ENCODE measurements around the gene PRUNE2. TPM values are rescaled to one million over a fixed set of nuclear protein-coding genes. Genes with fewer than 3 reads are reported as not detected.

The PRUNE2 gene
- polyA plus RNA-seq, 3 donors: 0.72 to 1.8 (median 1.5) TPM

DNA sequence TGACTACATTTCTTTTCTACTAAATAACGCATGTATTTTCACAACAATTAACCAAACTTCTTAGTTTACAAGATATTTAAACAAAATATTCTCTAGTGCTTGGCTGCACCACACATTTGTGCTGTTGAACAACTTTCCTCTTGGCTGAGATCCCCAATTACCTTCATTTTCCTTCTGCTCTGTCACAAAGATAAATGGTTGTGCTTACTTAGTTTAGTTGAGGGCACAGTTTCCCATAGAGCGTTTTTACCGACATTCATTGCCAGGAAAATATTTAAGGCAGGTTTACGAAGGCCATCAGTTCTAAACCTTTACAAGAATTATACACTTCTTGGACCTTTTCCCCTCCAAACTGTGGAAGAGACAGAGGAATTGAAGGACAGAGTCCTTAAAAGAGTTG, 60.7 kb downstream of the PRUNE2 start:
- Histone ChIP-seq H2AFZ (ENCODE audit: insufficient read depth, low read depth, low read length, poor library complexity, severe bottlenecking) (no peak overlapping the region), H3K4me3 (replicated peaks in 1 of 3; ENCODE audit: low read depth in 2 of 3, low read length in 3 of 3) (no peak overlapping the region), H3K4me2 (replicated peaks; ENCODE audit: extremely low read depth, low read length, poor library complexity, severe bottlenecking) (no peak overlapping the region), H3K79me2 (ENCODE audit: insufficient read depth, low read length) (no peaks in the 10 kb centered on the region), H3K4me1 (ENCODE audit: control insufficient read depth in 1 of 2, insufficient read depth in 2 of 2, low read length in 2 of 2) (no peaks in the 10 kb centered on the region), H3K27ac (ENCODE audit: low read depth in 1 of 2, low read length in 2 of 2) (no peak overlapping the region), H3K36me3 (replicated peaks in 1 of 2; ENCODE audit: control insufficient read depth in 1 of 2, insufficient read depth in 2 of 2, low read length in 2 of 2) (no peaks in the 10 kb centered on the region), H3K27me3 (ENCODE audit: control insufficient read depth in 2 of 2, insufficient read depth in 2 of 2, low read length in 2 of 2) (no peaks in the 10 kb centered on the region), H3K9me3 (replicated peaks in 1 of 2; ENCODE audit: control insufficient read depth in 1 of 2, insufficient read depth in 1 of 2, low read length in 2 of 2) (no peaks in the 10 kb centered on the region), H3K9ac (ENCODE audit: insufficient read depth, low read length, poor library complexity, severe bottlenecking) (no peak overlapping the region), H4K20me1 (ENCODE audit: insufficient read depth, low read length) (no peaks in the 10 kb centered on the region)
- Mint-ChIP-seq H3K9me3 (peaks cover 0 to 7% (median 0%) of the 10 kb centered on the region in 7 donors), H3K27ac (no peak overlapping the region), H3K36me3 (no peaks in the 10 kb centered on the region), H3K4me3 (no peak overlapping the region), H3K27me3 (ENCODE audit: low read depth in 3 of 3) (peaks cover 2 to 5% (median 3%) of the 10 kb centered on the region in 3 donors), H3K4me1 (no peaks in the 10 kb centered on the region)
- TF ChIP-seq, protein P1, sequence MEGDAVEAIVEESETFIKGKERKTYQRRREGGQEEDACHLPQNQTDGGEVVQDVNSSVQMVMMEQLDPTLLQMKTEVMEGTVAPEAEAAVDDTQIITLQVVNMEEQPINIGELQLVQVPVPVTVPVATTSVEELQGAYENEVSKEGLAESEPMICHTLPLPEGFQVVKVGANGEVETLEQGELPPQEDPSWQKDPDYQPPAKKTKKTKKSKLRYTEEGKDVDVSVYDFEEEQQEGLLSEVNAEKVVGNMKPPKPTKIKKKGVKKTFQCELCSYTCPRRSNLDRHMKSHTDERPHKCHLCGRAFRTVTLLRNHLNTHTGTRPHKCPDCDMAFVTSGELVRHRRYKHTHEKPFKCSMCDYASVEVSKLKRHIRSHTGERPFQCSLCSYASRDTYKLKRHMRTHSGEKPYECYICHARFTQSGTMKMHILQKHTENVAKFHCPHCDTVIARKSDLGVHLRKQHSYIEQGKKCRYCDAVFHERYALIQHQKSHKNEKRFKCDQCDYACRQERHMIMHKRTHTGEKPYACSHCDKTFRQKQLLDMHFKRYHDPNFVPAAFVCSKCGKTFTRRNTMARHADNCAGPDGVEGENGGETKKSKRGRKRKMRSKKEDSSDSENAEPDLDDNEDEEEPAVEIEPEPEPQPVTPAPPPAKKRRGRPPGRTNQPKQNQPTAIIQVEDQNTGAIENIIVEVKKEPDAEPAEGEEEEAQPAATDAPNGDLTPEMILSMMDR (IDR thresholded peaks at IDR 0.05): no peak
- DNase-seq: no peak
- no CpG with 5 or more reads among the region's 4 CpGs for WGBS (ENCODE audit: insufficient coverage)
- intact Hi-C loops (cut with micrococcal nuclease): no loop called here

DNA sequence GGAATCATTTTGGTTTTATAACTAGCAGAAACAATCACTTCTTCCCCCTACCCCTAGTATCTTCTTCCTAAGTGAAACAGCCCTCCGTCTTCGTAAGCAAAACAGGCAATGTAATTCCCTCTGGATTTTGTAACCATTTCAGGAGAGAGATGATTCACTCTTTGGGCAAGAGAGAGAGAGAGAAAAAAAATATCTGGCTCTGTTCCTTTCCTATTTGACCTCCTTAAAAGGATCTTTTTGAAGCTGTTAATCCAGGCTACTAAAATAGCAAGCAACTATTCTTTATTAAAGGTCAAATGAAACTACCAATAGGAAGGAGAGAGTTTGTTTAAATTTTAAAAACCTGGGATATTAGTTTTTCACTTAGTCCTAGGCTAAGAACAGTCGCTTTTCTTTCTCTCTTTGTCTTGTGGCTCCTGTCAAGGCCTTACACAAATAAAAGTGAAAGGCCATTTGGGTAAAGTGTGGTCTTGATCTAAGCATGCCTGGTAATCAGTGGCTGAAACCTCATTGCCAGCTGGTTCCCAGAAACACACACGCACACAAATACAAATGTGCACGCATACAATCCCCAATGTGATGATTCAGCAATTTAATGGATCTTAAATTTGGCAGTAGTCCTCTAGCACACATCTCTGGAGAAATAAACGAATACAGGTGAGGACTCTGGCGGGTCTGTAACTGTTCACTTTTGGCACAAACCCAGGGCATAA, 70.2 kb downstream of the PRUNE2 start:
- H3K9me3 Mint-ChIP-seq: peaks cover 0 to 3% (median 2%) of the 10 kb centered on the region in 7 donors
- WGBS (ENCODE audit: insufficient coverage): 90% methylated on average over 2 of the region's 7 CpGs
- no peak overlapping the region for H3K27ac Mint-ChIP-seq
- Histone ChIP-seq H3K9ac (ENCODE audit: insufficient read depth, low read length, poor library complexity, severe bottlenecking) (no peak overlapping the region), H3K4me3 (replicated peaks in 1 of 3; ENCODE audit: low read depth in 2 of 3, low read length in 3 of 3) (no peak overlapping the region), H3K4me1 (ENCODE audit: control insufficient read depth in 1 of 2, insufficient read depth in 2 of 2, low read length in 2 of 2) (no peaks in the 10 kb centered on the region), H2AFZ (ENCODE audit: insufficient read depth, low read depth, low read length, poor library complexity, severe bottlenecking) (no peak overlapping the region), H3K79me2 (ENCODE audit: insufficient read depth, low read length) (no peaks in the 10 kb centered on the region), H3K27ac (ENCODE audit: low read depth in 1 of 2, low read length in 2 of 2) (no peak overlapping the region), H3K27me3 (ENCODE audit: control insufficient read depth in 2 of 2, insufficient read depth in 2 of 2, low read length in 2 of 2) (no peaks in the 10 kb centered on the region), H3K4me2 (replicated peaks; ENCODE audit: extremely low read depth, low read length, poor library complexity, severe bottlenecking) (no peak overlapping the region), H4K20me1 (ENCODE audit: insufficient read depth, low read length) (no peaks in the 10 kb centered on the region), H3K36me3 (replicated peaks in 1 of 2; ENCODE audit: control insufficient read depth in 1 of 2, insufficient read depth in 2 of 2, low read length in 2 of 2) (no peaks in the 10 kb centered on the region), H3K9me3 (replicated peaks in 1 of 2; ENCODE audit: control insufficient read depth in 1 of 2, insufficient read depth in 1 of 2, low read length in 2 of 2) (no peaks in the 10 kb centered on the region)
- H3K36me3 Mint-ChIP-seq: no peaks in the 10 kb centered on the region
- H3K27me3 Mint-ChIP-seq (ENCODE audit: low read depth in 3 of 3): peaks cover 3 to 5% (median 4%) of the 10 kb centered on the region in 3 donors
- no peaks in the 10 kb centered on the region for H3K4me1 Mint-ChIP-seq
- TF ChIP-seq, protein P1 (IDR thresholded peaks at IDR 0.05): no peak
- intact Hi-C loops (cut with micrococcal nuclease): no loop called here
- no peak overlapping the region for H3K4me3 Mint-ChIP-seq
- no peak for DNase-seq

Data from CD14-positive monocyte (primary cell).